GM18520 (cell line): ENCODE results near the gene CELF6.

Source experiments
- ATAC-seq: cut with Tn5 transposase; IDR thresholded peaks from one replicate; pipeline ENCODE4 v1.9.1; 2021; ENCODE audit not compliant: unreplicated experiment

Gene CELF6

GRCh38 chr15:72319985-72320671 is at the start of gene CELF6:
TSS of gene CELF6 (minus strand) at chr15:72320157. CDS start at chr15:72319874, 283 bp downstream.
- ATAC-seq: no peak

GRCh38 chr15:72368899-72369298 is 48.9 kb upstream of the CELF6 start:
- ATAC-seq: no peak

GRCh38 chr15:72368325-72368724 is 48.4 kb upstream of the CELF6 start:
- ATAC-seq: no peak

GRCh38 chr15:72365844-72366243 is 45.9 kb upstream of the CELF6 start:
- peak; percentile 79 for ATAC-seq

GRCh38 chr15:72361176-72361575 is 41.2 kb upstream of the CELF6 start:
- ATAC-seq: no peak

GRCh38 chr15:72358650-72359171 is 38.8 kb upstream of the CELF6 start:
- no peak for ATAC-seq

GRCh38 chr15:72358121-72358520 is 38.2 kb upstream of the CELF6 start:
- ATAC-seq: no peak

GRCh38 chr15:72354496-72354895 is 34.5 kb upstream of the CELF6 start:
- no peak for ATAC-seq

- ATAC-seq: no peak
Measured at GRCh38 chr15:72353266-72353665, 33.3 kb upstream of the CELF6 start.

GRCh38 chr15:72345806-72346205 is 25.8 kb upstream of the CELF6 start:
- no peak for ATAC-seq

GRCh38 chr15:72345280-72345679 is 25.3 kb upstream of the CELF6 start:
- ATAC-seq: no peak

- ATAC-seq: no peak
Measured at GRCh38 chr15:72344602-72345001, 24.6 kb upstream of the CELF6 start.

GRCh38 chr15:72342385-72342784 is 22.4 kb upstream of the CELF6 start:
- ATAC-seq: no peak

- no peak for ATAC-seq
Measured at GRCh38 chr15:72341361-72341760, 21.4 kb upstream of the CELF6 start.

GRCh38 chr15:72340366-72340765 is 20.4 kb upstream of the CELF6 start:
- ATAC-seq: no peak

- no peak for ATAC-seq
Measured at GRCh38 chr15:72339777-72340177, 19.8 kb upstream of the CELF6 start.

GRCh38 chr15:72338617-72339321 is 18.8 kb upstream of the CELF6 start:
- ATAC-seq: no peak

- ATAC-seq: no peak
Measured at GRCh38 chr15:72338148-72338547, 18.2 kb upstream of the CELF6 start.

- no peak for ATAC-seq
Measured at GRCh38 chr15:72334842-72335241, 14.9 kb upstream of the CELF6 start.

- ATAC-seq: no peak
Measured at GRCh38 chr15:72331021-72331420, 11.1 kb upstream of the CELF6 start.

- no peak for ATAC-seq
Measured at GRCh38 chr15:72323752-72324151, 3.8 kb upstream of the CELF6 start.

- ATAC-seq: no peak
Measured at GRCh38 chr15:72319360-72319984, 485 bp downstream of the CELF6 start.
